H9 (cell line): ENCODE data around the gene FAM53B. TPM values are rescaled to one million over a fixed set of nuclear protein-coding genes. Genes with fewer than 3 reads are reported as not detected.
A peak's percentile ranks its signal among the peaks of the same experiment; 100 is the strongest.

Source experiments
- DNase-seq: peaks from one replicate; pipeline ENCODE4 v3.0.0-alpha.2; 2017
- H2AFZ ChIP-seq: one replicate; pipeline ENCODE4 v1.6.1; 2013; ENCODE audit warnings: mild to moderate bottlenecking, low read length, control low read depth, moderate library complexity
- H2AK5ac ChIP-seq: 2 replicates; pipeline ENCODE4 v1.6.1; 2013; ENCODE audit warnings: low read length, control low read depth, mixed read lengths; ENCODE audit not compliant: insufficient read length
- H2BK120ac ChIP-seq: one replicate; pipeline ENCODE4 v1.6.1; 2013; ENCODE audit warnings: low read depth, mild to moderate bottlenecking, low read length, control low read depth, inconsistent platforms; ENCODE audit not compliant: poor library complexity, severe bottlenecking
- H2BK12ac ChIP-seq: 2 replicates; pipeline ENCODE4 v1.6.1; 2013; ENCODE audit warnings: low read length, control low read depth, mixed read lengths, low read depth; ENCODE audit not compliant: insufficient read length
- H2BK15ac ChIP-seq: 2 replicates; pipeline ENCODE4 v1.6.1; 2013; ENCODE audit warnings: low read depth, low read length, control low read depth
- H2BK20ac ChIP-seq: one replicate; pipeline ENCODE4 v1.6.1; 2013; ENCODE audit warnings: low read depth, mild to moderate bottlenecking, low read length, control low read depth, inconsistent platforms; ENCODE audit not compliant: poor library complexity, severe bottlenecking
- H2BK5ac ChIP-seq: 2 replicates; pipeline ENCODE4 v1.6.1; 2013; ENCODE audit warnings: low read length, control low read depth, mixed read lengths; ENCODE audit not compliant: insufficient read length
- H3K14ac ChIP-seq: 2 replicates; pipeline ENCODE4 v1.6.1; 2013; ENCODE audit warnings: low read length, control low read depth; ENCODE audit not compliant: insufficient read depth
- H3K18ac ChIP-seq: 2 replicates; pipeline ENCODE4 v1.6.1; 2013; ENCODE audit warnings: low read depth, mild to moderate bottlenecking, mixed read lengths, low read length, control low read depth; ENCODE audit not compliant: insufficient read length
- H3K23ac ChIP-seq: 2 replicates; pipeline ENCODE4 v1.6.1; 2013; ENCODE audit warnings: low read length, control low read depth, mixed read lengths, low read depth; ENCODE audit not compliant: insufficient read length
- H3K23me2 ChIP-seq: 2 replicates; pipeline ENCODE4 v1.6.1; 2013; ENCODE audit warnings: low read depth, mild to moderate bottlenecking, mixed read lengths, low read length, control low read depth; ENCODE audit not compliant: insufficient read length, poor library complexity, severe bottlenecking
- H3K27ac ChIP-seq: 2 replicates; pipeline ENCODE4 v1.5.1; 2013; ENCODE audit warnings: low read length, control low read depth, mixed read lengths, low read depth; ENCODE audit not compliant: insufficient read length
- H3K27me3 ChIP-seq: 2 replicates; pipeline ENCODE4 v1.6.1; 2013; ENCODE audit warnings: low read length, control low read depth, inconsistent platforms; ENCODE audit not compliant: insufficient read depth
- H3K4ac ChIP-seq: 2 replicates; pipeline ENCODE4 v1.6.1; 2013; ENCODE audit warnings: low read depth, mild to moderate bottlenecking, control low read depth, inconsistent platforms, low read length, moderate library complexity
- H3K4me1 ChIP-seq: 2 replicates; pipeline ENCODE4 v1.6.1; 2013; ENCODE audit warnings: low read length, control low read depth, inconsistent platforms; ENCODE audit not compliant: insufficient read depth
- H3K4me2 ChIP-seq: 2 replicates; pipeline ENCODE4 v1.6.1; 2013; ENCODE audit warnings: low read length, control low read depth, mixed read lengths; ENCODE audit not compliant: insufficient read length, insufficient read depth
- H3K56ac ChIP-seq: 2 replicates; pipeline ENCODE4 v1.6.1; 2013; ENCODE audit warnings: low read depth, mild to moderate bottlenecking, mixed read lengths, low read length, control low read depth; ENCODE audit not compliant: insufficient read length
- H3K79me1 ChIP-seq: 2 replicates; pipeline ENCODE4 v1.6.1; 2013; ENCODE audit warnings: low read depth, mild to moderate bottlenecking, moderate library complexity, low read length, control low read depth, inconsistent platforms; ENCODE audit not compliant: insufficient read depth, poor library complexity, severe bottlenecking
- H3K79me2 ChIP-seq: 2 replicates; pipeline ENCODE4 v1.6.1; 2013; ENCODE audit warnings: low read length, control low read depth, inconsistent platforms; ENCODE audit not compliant: insufficient read depth
- H3K9ac ChIP-seq: 2 replicates; pipeline ENCODE4 v1.6.1; 2013; ENCODE audit warnings: low read length, control low read depth, mixed read lengths; ENCODE audit not compliant: insufficient read length; ENCODE audit errors: extremely low read depth
- H3K9me3 ChIP-seq: one replicate; pipeline ENCODE4 v1.6.1; 2013; ENCODE audit warnings: low read depth, low read length, inconsistent platforms; ENCODE audit not compliant: control insufficient read depth
- H3T11ph ChIP-seq: one replicate; pipeline ENCODE4 v1.6.1; 2013; ENCODE audit warnings: mild to moderate bottlenecking, low read length, control low read depth, inconsistent platforms
- H4K20me1 ChIP-seq: one replicate; pipeline ENCODE4 v1.6.1; 2013; ENCODE audit not compliant: control insufficient read depth, insufficient read length, insufficient read depth
- H4K5ac ChIP-seq: 2 replicates; pipeline ENCODE4 v1.6.1; 2013; ENCODE audit warnings: low read depth, mild to moderate bottlenecking, mixed read lengths, low read length, control low read depth; ENCODE audit not compliant: insufficient read length
- H4K8ac ChIP-seq: replicated peaks from 2 replicates; pipeline ENCODE4 v1.6.1; 2013; ENCODE audit warnings: low read length, control low read depth, mixed read lengths, low read depth; ENCODE audit not compliant: insufficient read length
- H4K91ac ChIP-seq: 2 replicates; pipeline ENCODE4 v1.6.1; 2013; ENCODE audit warnings: low read depth, mild to moderate bottlenecking, moderate library complexity, mixed read lengths, low read length, control low read depth; ENCODE audit not compliant: insufficient read length
- H3K27ac Mint-ChIP-seq, 3 experiments: 2 replicates in 2 of 3; 3 replicates in 1 of 3; pipeline ENCODE4 v1.8.0; 2020 to 2021; ENCODE audit warnings: mixed read lengths in 3 of 3, mild to moderate bottlenecking in 1 of 3, moderate library complexity in 1 of 3
- H3K27me3 Mint-ChIP-seq: 2 replicates; pipeline ENCODE4 v1.8.0; 2021; ENCODE audit warnings: low read depth, mild to moderate bottlenecking, moderate library complexity, mixed read lengths
- H3K36me3 Mint-ChIP-seq, 3 experiments: 2 replicates in 2 of 3; 3 replicates in 1 of 3; pipeline ENCODE4 v1.8.0; 2020 to 2021; ENCODE audit warnings: low read depth in 3 of 3, mixed read lengths in 3 of 3; ENCODE audit not compliant: insufficient read depth in 1 of 3
- H3K4me1 Mint-ChIP-seq, 2 experiments: 2 replicates each; pipeline ENCODE4 v1.8.0; 2020; ENCODE audit warnings: mixed read lengths in 2 of 2
- H3K4me3 Mint-ChIP-seq, 2 experiments: 2 replicates in 1 of 2; 3 replicates in 1 of 2; pipeline ENCODE4 v1.8.0; 2020 to 2021; ENCODE audit warnings: mild to moderate bottlenecking in 2 of 2, mixed read lengths in 2 of 2, moderate library complexity in 1 of 2
- H3K9me3 Mint-ChIP-seq, 2 experiments: 2 replicates in 1 of 2; 3 replicates in 1 of 2; pipeline ENCODE4 v1.8.0; 2020; ENCODE audit warnings: mild to moderate bottlenecking in 2 of 2, mixed read lengths in 2 of 2, moderate library complexity in 1 of 2
- WGBS: extraction: QIAGEN DNeasy Blood & Tissue Kit; methylation state at CpG from one replicate; pipeline ENCODE4 v1.1.7; 2013; ENCODE audit warnings: missing lambda C conversion rate, low lambda C conversion rate, mixed read lengths; ENCODE audit not compliant: insufficient read length; ENCODE audit errors: extremely low coverage; 5-methylcytosine and 5-hydroxymethylcytosine counted together
- total RNA-seq: library from RNA; stranded (reverse); gene quantifications from 2 replicates; pipeline ENCODE4 v1.2.1, GENCODE V29; 2021
- TF ChIP-seq, protein P1 (sequence below): fragments of 200-600 bp; sonication (generic); conservative IDR thresholded peaks from 3 replicates; pipeline ENCODE4 v1.8.0; 2021; ENCODE audit warnings: antibody characterized with exemption, mild to moderate bottlenecking

Gene FAM53B
- total RNA-seq, 1 experiment from 2014 or later = 11.5 TPM

DNA sequence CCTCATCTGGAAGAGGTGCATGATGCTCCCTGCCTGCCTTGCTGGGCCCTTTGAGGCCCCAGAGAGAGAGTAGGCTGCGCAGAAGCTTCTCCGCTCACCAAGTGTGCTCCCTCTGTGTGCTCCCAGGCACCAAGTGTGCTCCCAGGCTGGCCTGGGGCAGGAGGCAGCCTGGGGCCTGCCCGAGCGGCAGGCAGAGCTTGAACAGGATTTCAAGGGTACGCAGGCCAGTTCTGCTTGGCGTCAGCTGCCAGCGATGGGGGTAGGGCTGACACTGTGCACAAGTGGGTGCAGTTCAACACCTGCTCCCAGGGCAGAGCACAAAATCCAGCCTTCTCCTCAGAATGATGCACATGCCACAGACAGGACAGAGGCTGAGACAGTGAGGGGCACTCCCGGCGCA, 119.7 kb downstream of the FAM53B start:
- H3K14ac ChIP-seq = no peak overlapping the region
- H2BK5ac ChIP-seq = no peak overlapping the region
- H3K56ac ChIP-seq = no peak overlapping the region
- H3K79me1 ChIP-seq = no peaks in the 10 kb centered on the region
- no peak overlapping the region for H4K91ac ChIP-seq
- no peak overlapping the region for H3K4me2 ChIP-seq
- no peak overlapping the region for H4K8ac ChIP-seq
- no peak overlapping the region for H3K18ac ChIP-seq
- no peak overlapping the region for H2AK5ac ChIP-seq
- no peaks in the 10 kb centered on the region for H4K20me1 ChIP-seq
- Mint-ChIP-seq H3K27ac (peak overlapping the region in 2 of 3 experiments; percentile 25 to 70; a peak in 4 of 7 replicates), H3K4me1 (peaks cover 25 to 33% of the 10 kb centered on the region in 2 experiments), H3K36me3 (no peaks in the 10 kb centered on the region; a peak in 1 of 7 replicates), H3K9me3 (no peaks in the 10 kb centered on the region), H3K4me3 (no peak overlapping the region), H3K27me3 (peaks cover 1% of the 10 kb centered on the region; the same call in 1 of the 2 replicates)
- no peak overlapping the region for H3K4ac ChIP-seq
- no peaks in the 10 kb centered on the region for H3K9me3 ChIP-seq
- H2AFZ ChIP-seq = no peak overlapping the region
- H3K4me1 ChIP-seq = peaks cover 3% of the 10 kb centered on the region; the same call in 1 of the 2 replicates
- no peak overlapping the region for H2BK20ac ChIP-seq
- no peaks in the 10 kb centered on the region for H3K23me2 ChIP-seq
- H3K23ac ChIP-seq = no peak overlapping the region
- no peak overlapping the region for H4K5ac ChIP-seq
- no peak overlapping the region for H3K9ac ChIP-seq
- WGBS = no CpG with 5 or more reads among the region's 9 CpGs
- no peak overlapping the region for H3K27ac ChIP-seq
- H2BK120ac ChIP-seq = no peak overlapping the region
- no peak overlapping the region for H2BK15ac ChIP-seq
- no peak for DNase-seq
- TF ChIP-seq, protein P1, sequence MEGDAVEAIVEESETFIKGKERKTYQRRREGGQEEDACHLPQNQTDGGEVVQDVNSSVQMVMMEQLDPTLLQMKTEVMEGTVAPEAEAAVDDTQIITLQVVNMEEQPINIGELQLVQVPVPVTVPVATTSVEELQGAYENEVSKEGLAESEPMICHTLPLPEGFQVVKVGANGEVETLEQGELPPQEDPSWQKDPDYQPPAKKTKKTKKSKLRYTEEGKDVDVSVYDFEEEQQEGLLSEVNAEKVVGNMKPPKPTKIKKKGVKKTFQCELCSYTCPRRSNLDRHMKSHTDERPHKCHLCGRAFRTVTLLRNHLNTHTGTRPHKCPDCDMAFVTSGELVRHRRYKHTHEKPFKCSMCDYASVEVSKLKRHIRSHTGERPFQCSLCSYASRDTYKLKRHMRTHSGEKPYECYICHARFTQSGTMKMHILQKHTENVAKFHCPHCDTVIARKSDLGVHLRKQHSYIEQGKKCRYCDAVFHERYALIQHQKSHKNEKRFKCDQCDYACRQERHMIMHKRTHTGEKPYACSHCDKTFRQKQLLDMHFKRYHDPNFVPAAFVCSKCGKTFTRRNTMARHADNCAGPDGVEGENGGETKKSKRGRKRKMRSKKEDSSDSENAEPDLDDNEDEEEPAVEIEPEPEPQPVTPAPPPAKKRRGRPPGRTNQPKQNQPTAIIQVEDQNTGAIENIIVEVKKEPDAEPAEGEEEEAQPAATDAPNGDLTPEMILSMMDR = no peak
- H3K79me2 ChIP-seq = no peaks in the 10 kb centered on the region
- no peak overlapping the region for H2BK12ac ChIP-seq
- H3K27me3 ChIP-seq = no peaks in the 10 kb centered on the region
- no peak overlapping the region for H3T11ph ChIP-seq
